ENCODE measurements around the gene ATP1A1.
A peak's percentile ranks its signal among the peaks of the same experiment; 100 is the strongest.

The ATP1A1 gene

DNA sequence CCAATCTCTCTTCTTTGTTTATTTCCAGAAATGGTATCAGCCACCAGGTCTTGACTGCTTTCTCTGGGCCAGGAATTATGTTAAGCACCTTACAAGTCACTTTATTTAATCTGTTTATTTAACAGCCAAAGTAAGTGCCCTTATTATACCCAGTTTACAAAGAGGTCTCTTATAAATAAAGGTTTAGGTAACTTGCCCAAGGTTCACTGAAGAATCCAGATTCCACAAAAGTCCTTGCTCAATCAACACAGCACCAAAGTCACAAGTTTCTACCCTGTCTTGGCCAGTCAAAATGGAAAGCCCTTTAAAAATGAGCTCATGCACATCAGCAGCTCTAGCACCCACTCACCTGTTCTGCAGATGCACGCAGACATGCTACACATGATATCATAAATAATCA is 28.0 kb upstream of the ATP1A1 start:
- no peak for DNase-seq (ENCODE audit: low spot score)

DNA sequence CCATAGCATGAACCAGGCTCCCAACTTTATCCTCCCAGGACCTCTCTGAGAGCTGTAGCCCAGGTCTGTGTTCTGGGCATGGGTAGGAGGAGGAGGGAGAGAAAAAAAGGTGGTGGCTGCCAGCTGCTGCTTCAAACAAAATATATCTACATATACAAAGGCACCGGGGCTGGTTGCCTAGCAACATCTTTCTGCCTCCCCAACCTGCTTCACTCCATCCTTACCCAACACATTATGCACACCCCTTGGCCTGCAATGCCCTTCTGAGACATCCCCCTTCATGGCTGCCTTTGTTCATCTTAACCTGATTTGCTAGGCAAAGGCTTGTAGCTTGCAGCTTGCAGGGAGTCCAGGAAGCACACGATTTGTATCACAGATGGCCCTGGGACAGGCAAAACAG is 27.2 kb upstream of the ATP1A1 start:
- DNase-seq (ENCODE audit: low spot score): peak; percentile 84

DNA sequence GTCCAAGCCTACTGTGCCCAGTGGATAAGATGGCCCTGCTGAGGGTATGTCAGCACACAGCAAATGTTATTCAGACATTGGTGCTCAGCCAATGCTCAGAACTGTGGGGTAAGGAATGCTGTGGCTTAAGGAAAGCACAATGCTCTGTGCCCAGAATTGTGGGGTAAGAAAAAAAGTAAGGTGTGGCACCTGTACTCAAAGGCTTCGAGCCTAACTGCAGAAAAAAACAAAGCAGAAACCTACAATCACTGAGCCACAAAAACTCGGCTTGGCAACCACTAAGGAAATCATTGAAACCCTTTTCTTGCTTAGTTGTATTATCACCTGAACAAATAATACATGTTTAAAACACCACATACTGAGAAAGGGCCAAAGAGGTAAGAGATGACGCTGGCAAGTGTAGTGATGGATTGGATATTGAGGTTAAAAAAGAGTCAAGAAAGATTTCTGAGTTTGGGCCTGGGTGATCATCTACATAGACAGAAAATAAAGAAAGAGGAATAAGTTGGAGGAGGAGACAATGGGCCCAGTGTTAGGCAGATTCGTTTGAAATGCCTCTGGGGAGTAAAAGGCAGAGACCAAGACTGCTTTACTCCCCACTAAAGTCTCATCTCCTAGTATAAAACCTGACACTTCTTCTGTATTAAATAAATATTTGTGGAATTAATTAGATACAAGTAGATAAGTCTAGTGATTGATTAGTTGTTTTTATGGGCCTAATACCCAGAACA is 25.9 kb upstream of the ATP1A1 start:
- peak; percentile 30 for DNase-seq (ENCODE audit: low spot score)

DNA sequence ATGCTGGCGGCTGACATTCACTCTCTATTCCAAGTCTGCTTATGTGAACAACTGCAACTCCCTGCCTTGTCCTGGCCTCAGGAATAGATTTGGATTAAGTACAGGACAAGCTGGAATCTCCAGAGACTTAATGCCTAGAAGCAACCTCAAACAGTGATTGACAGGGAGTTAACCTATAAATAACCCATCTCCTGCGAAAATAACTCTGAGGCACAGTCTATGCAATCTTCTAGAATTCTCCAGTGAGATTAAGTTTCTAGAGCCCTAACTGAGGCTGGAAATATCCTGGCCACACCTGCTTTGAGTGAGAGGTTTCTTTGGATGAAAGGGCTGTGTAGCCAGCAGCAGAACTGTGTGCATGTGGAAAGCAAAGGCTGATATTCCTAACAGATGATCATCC is 25.3 kb upstream of the ATP1A1 start:
- DNase-seq (ENCODE audit: low spot score): no peak

DNA sequence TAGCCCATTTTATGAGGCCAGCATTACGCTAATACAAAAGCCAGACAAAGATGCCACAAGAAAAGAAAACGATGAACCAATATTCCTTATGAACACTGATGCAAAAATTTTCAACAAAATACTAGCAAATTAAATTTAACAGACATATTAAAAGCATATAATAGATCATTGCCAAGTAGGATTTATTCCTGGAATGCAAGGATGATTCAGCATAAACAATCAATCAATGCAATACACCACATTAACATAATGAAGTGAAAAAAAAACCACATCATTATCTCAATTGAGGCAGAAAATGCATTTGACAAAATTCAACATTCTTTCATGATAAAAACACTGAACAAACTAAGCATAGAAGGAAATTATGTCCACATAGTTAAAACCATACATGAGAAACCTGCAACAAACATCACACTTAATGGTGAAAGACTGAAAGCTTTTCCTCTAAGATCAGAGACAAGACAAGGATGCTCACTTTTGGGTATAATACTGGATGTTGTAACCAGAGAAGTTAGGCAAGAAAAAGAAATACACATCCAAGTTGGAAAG is 22.9 kb upstream of the ATP1A1 start:
- DNase-seq (ENCODE audit: low spot score): no peak

DNA sequence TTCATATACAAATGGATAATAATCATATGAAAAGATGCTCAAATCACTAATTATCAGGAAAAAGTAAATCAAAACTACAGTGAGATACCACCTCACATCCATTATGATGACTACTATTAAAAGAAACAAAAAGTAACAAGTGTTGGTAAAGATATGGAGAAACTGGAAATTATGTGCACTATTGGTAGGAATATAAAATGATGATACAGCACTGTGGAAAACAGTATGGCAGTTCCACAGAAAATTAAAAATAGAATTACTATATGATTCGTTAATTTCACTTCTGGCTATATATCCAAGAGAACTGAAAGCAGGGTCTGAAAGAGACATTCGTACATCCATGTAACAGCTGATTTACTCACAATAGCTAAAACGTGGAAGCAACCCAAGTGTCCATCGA is 21.1 kb upstream of the ATP1A1 start:
- no peak for DNase-seq (ENCODE audit: low spot score)

DNA sequence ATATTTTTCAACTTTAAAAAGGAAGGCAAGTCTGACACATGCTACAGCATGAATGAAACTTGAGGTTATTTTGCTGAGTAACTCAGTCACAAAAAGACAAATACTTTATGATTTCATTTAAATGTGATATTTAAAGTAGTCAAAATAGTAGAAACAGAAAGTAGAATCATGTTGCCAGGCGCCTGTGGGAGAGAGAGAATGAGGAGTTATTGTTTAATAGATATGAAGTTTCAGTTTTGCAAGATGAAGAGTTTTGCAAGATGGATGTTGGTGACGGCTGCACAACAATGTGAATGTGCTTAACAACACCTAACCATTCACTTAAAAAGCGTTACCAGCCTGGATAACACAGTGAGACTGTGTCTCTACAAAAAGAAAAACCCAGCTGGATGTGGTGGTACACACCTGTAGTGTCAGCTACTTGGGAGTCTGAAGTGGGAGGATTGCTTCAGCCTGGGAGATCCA is 20.7 kb upstream of the ATP1A1 start:
- peak; percentile 12 for DNase-seq (ENCODE audit: low spot score)

DNA sequence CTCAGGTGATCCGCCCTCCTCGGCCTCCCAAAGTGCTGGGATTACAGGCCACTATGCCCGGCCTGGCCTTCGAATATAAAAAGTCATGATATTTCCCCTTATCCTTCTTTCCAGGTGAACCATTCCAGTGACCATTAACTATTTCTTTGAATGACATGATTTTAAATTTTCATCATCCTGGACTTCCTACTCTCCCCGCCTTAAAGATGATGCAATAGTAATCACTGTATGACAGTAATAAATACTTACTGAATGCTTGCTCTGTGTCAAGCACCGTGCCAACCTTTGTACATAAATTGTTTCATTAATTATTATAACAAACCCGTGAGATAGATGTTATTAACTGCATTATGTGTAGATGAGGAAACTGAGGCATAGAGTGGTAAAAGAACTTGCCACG is 19.9 kb upstream of the ATP1A1 start:
- no peak for DNase-seq (ENCODE audit: low spot score)

DNA sequence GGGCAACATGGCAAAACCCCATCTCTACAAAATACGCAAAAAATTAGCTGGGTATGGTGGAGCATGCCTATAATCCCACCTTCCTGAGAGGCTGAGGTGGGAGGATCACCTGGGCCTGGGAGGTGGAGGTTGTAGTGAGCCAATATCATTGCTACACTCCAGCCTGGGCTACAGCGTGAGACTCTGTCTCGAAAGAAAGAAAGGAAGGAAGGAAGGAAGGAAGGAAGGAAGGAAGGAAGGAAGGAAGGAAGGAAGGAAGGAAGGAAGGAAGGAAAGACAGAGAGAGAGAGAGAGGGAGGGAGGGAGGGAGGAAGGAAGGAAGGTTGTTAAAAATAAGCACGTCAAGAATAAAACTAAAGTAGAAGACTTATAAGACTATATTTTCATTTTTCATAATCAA is 17.0 kb upstream of the ATP1A1 start:
- no peak for DNase-seq (ENCODE audit: low spot score)

DNA sequence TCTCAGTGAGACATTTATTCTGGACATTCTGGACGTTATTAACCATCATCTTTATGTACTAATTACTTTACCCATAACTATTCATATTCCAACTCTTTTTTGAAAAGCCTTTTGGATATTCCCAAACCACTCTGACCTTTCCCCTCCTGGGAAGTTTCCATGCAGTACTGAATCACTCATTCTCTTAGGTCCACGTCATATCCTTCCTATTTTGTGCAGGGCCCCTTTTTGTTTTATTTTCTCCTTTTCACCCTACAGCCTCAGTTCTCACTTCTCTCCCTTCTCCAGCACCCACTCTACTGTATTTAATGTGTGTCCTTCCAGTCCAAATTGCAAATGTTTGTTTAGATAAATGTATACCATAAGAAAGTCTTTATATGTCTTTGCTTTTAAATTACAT is 16.4 kb upstream of the ATP1A1 start:
- DNase-seq (ENCODE audit: low spot score): no peak

DNA sequence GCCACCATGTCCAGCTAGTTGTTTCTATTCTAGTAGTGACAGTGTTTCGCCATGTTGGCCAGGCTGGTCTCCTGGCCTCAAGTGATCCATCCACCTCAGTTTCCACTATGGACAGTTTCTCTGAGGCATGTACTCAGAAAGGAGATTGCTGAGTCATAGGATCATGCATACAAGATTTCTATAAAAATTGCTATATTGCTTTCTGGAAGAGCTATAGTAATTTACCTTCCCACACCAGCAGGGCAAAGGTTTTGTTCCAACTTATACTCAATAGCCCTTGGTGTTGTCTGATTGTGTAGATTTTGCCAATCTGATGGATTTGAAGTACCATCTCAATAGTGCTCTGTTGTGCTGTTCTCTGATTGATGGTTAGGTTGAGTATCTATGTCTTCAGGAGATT is 15.6 kb upstream of the ATP1A1 start:
- DNase-seq (ENCODE audit: low spot score): no peak

DNA sequence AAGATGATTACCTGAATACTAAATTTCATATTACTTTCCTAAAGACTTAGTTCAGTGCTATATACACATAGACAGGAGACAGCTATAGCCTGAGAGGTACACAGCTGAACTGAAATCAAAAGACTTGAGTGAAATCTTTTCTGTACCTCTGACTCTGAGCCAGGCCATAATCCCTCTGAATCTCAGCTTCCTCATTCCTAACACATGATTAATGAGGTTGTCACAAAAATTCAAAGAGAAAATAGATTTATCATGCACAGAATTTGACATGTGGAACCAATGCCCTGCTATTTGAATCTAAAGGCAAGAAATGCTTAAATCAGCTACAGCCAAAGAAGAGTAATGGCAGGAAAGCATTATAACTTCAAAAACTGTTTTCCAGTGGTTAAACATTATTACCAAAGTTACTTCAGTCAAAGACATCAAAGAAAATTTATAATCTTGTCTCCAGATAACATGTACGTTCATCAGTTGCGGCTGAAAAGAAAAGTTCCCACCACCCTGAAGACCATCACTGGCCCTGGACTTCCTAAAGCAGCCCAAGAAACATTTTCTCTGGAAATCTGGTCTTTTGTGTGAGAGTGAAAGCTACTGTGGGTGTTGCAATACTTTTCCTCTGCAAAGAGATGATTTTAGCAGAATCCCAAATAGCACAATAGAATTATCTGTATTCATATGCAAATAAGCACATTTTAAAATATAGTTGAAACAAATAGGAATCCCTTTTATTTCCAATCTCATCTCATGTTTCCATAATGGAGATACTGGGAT is 13.8 kb upstream of the ATP1A1 start:
- no peak for DNase-seq (ENCODE audit: low spot score)

DNA sequence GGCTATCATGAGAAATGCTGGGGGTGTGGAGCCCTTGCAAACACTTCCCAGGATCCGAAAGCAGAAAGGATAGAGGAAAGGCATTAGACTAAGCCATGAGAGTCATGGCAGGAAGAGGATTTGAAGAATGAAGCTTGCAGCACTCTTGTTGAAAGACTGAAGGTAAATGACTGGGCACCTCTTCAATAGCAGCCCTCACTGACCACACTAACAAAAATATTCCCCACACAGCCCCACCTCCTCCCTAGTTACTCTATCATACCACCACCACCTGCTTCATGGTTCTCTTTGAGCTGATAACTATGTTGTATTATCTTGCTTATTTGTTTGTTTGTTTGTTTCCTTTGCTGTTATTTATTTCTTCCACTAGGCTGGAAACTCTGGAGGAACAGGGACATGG is 13.2 kb upstream of the ATP1A1 start:
- DNase-seq (ENCODE audit: low spot score): no peak

DNA sequence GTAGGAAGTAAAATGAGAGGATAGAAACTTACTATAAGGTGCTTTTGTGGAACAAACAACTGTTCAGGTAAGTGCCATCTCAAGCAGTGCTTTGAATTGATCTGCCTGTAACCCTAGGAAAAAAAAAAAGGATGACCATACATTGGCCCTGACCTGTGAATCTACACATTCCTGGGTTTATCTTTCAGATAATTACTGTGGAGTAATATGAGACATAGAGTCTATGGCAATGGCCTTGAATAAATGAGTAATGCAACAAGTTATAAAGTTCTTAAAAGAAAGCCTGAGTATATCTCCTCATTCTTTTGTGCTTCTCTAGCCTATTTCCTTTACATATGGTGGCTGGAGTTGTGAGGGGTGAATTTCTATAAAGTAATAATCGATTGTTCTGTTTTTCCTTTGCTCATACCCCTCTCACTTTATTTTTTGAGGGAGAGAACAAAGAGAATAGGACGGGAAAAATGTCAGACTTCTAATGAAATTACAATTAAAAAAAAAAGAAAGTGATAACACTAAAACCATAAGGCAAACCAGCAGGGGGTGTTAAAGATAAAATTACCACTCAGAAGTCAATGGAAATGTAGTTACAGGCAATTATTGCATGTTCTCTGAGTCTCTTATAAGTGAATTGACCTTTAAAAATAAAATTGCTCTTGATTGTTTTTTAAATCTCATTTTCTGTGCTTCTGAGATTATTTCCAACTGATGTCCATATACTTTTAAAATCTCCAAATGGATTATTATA is 12.4 kb upstream of the ATP1A1 start:
- peak; percentile 57 for DNase-seq (ENCODE audit: low spot score)

DNA sequence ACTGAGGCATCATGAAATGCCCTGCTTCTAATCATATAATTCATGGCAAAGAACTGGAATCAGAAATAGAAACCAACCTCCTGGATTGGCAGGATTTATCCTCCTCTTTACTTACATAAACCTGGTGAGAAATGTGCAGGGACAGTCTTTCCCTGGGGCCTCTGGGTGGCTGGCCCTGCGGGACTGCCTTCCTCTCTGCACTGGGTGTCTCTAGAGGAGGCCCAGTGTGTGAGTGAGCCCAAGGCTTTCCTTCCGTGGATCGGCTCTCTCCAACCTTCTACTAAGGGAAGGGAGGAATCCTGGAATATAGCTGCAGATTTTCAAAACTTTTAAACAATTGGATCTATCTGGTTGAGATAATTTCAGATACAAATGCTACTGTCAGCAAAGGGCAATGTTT is 11.4 kb upstream of the ATP1A1 start:
- no peak for DNase-seq (ENCODE audit: low spot score)

DNA sequence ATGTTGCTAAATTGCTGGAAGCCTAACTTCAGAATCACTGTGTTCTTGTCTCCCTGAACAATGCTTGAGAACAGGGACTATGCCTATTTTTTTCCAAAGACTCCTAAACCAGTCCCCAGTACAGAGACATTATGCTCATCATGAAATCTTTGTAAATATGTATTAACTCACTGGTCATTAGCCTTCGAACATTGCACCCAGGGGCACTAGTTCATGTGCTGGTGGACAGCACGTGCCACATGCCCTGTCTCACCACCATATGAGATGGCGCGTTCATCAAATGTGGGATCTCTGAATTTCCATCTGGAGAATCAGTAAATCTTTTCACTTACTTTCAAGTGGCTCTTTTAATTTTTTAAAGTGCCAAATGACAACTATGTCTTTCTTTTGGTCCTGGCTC is 11.0 kb upstream of the ATP1A1 start:
- DNase-seq (ENCODE audit: low spot score): no peak

DNA sequence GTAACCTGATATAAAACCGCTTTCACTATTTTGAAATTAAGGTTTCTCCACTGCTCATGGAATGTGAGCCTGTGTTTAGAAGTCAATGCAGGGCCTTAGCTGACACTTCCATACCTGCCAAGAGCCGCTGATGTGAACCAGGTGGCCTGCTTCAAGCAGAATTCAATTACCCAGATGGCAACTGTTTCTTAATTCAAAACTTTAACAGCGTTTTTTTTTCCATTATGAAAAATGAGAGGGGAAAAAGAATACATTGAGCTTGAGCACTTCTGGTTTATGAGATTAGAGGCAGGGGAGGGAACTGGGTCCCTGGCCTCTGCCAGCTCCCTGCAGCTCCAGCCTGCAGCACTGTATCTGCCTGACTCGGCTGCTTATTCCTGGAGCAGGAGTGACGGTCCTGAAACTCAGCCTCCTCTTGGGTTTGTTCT is 7.7 kb upstream of the ATP1A1 start:
- DNase-seq (ENCODE audit: low spot score): no peak

DNA sequence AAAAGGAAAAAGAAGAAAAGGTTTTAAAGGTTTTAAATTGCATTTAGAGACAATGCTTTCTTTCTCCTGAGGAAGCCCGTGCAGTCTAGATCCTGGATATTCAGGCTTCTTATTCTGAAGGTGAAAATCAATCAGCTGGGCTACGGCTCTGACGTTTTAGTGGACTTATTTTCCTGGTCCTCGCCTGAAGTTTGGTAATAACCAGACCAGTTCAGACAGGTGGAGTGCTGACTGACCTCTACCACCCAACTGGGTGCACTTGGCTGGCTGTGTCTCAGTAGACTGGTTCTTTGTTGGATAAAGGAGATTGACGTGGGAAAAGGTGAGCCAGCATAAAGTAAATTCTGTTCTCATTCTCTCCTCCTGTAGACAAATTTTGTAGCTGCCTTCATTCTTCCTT is 7.2 kb upstream of the ATP1A1 start:
- no peak for DNase-seq (ENCODE audit: low spot score)

DNA sequence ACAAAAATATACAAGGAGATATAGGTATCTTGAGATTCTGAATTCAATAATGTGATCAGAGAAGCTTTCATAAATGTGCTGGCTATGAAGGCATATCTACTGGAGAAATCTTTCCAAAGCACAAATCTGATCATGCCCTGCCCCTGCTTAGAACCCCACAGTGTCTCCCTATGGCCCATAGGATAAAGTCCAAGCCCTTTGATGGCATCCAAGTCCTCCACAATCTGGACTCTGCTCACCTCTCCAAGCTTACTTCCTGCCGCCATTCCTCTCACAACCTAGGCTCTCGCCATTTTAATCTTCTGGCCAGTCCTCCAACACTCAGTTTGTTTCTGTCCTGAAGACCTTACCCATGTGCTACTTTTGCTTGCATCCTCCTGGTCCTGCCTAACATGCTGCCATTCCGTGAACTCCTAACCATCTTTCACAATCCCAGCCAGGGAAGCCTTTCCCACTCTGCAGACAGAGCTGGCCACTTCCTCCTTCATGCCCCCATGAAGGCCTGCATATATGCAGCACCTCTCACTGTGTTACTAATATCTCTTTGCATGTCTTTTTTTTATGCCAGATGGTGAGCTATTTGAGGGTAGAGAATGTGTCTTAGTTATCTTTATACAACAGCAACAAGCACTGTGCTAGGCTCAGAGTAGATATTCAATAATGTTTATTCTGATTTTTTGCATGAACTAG is 5.6 kb upstream of the ATP1A1 start:
- no peak for DNase-seq (ENCODE audit: low spot score)

DNA sequence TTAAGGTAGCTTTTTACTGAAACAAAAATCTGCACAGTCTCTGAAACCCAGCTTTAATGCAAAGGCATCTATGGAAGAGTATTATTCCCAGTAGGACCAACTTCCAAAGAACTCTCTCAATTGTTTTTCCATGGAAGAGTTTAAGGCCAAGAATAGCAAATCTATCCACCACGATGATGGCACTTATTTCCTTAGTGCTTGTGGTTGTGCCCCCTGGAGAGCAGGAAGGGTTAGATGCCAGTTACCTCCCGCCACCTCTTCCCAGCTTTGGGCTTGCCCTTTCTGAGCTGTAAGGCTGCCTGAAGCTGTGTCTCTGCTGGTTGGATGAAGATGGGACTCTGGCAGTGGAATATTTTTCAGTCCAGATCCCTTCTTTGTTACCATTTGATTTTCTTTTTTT is 4.8 kb upstream of the ATP1A1 start:
- DNase-seq (ENCODE audit: low spot score): no peak

DNA sequence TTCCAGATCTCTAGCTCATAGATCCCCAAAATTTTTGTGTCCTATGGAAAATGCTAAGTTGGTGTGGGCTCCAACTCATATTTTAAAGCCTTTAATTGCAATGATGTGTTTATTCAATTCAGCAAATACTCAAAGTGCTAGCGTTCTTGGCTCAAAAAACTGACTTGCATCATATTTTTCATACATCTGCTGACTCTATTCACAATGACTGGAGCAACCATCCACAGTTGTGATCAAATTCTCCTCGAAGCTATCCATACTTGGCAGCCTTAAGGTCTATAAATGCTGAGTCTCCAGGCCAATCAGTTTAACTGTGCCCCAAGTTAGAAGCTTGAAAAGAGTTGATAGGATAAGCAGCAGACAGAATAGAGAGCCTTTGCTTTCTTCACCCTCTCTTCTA is 2.9 kb upstream of the ATP1A1 start:
- no peak for DNase-seq (ENCODE audit: low spot score)

DNA sequence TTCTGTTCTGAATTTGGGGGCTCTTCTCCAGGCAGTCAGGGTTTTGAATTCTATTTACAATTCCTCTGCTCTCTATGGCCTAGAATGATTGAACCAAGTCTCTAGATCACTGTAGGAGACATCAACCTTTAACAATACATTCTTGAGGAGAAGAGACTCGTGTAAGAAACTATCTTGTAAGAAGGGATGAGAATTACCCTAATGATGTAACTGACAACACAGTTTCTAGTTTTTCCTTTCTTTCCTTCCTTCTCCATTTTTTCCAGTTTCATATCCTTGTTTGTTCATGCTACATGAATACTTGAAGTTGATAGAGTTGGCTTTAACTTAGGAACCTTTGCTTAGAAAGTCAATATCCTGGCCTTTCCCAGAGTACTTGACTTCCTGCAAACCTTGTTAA is 1.3 kb upstream of the ATP1A1 start:
- DNase-seq (ENCODE audit: low spot score): no peak

Data from CD4-positive, alpha-beta T cell treated with Interleukin-15 for 4 hours (primary cell).